ENCODE measurements around the gene FAM184A.

Gene FAM184A

GRCh38 chr6:118982575-118982911, 95.9 kb downstream of the FAM184A start:
- DNase-seq (ENCODE audit: low read depth), result no peak
- H3K4me3 ChIP-seq (ENCODE audit: low read depth, low read length), result no peak overlapping the region

GRCh38 chr6:118981884-118982574, 96.4 kb downstream of the FAM184A start:
- DNase-seq (ENCODE audit: low read depth), result no peak
- no peak overlapping the region for H3K4me3 ChIP-seq (ENCODE audit: low read depth, low read length)

GRCh38 chr6:118980063-118980462, 98.4 kb downstream of the FAM184A start:
- H3K4me3 ChIP-seq (ENCODE audit: low read depth, low read length), result no peak overlapping the region
- peak; percentile 45 for DNase-seq (ENCODE audit: low read depth)

GRCh38 chr6:118974790-118975189, 103.7 kb downstream of the FAM184A start:
- DNase-seq (ENCODE audit: low read depth), result no peak
- no peak overlapping the region for H3K4me3 ChIP-seq (ENCODE audit: low read depth, low read length)

- H3K4me3 ChIP-seq (ENCODE audit: low read depth, low read length), result no peak overlapping the region
- DNase-seq (ENCODE audit: low read depth), result no peak
Observed at GRCh38 chr6:118971682-118972081, 106.8 kb downstream of the FAM184A start.

- no peak for DNase-seq (ENCODE audit: low read depth)
- no peak overlapping the region for H3K4me3 ChIP-seq (ENCODE audit: low read depth, low read length)
Observed at GRCh38 chr6:118970866-118971265, 107.6 kb downstream of the FAM184A start.

- no peak for DNase-seq (ENCODE audit: low read depth)
- no peak overlapping the region for H3K4me3 ChIP-seq (ENCODE audit: low read depth, low read length)
Observed at GRCh38 chr6:118968416-118968815, 110.0 kb downstream of the FAM184A start.

GRCh38 chr6:118967239-118967638, 111.2 kb downstream of the FAM184A start:
- no peak overlapping the region for H3K4me3 ChIP-seq (ENCODE audit: low read depth, low read length)
- DNase-seq (ENCODE audit: low read depth), result no peak

- no peak for DNase-seq (ENCODE audit: low read depth)
- H3K4me3 ChIP-seq (ENCODE audit: low read depth, low read length), result no peak overlapping the region
Observed at GRCh38 chr6:118965843-118966370, 112.6 kb downstream of the FAM184A start.

- no peak for DNase-seq (ENCODE audit: low read depth)
Observed at GRCh38 chr6:118965371-118965770, 113.1 kb downstream of the FAM184A start.

GRCh38 chr6:118963003-118963402, 115.5 kb downstream of the FAM184A start:
- no peak overlapping the region for H3K4me3 ChIP-seq (ENCODE audit: low read depth, low read length)
- no peak for DNase-seq (ENCODE audit: low read depth)

More at GRCh38 chr6:118965371-118965770, 113.1 kb downstream of the FAM184A start:
- no peak overlapping the region for H3K4me3 ChIP-seq (ENCODE audit: low read depth, low read length)

- DNase-seq (ENCODE audit: low read depth), result no peak
- H3K4me3 ChIP-seq (ENCODE audit: low read depth, low read length), result no peak overlapping the region
Observed at GRCh38 chr6:118959903-118960302, 118.6 kb downstream of the FAM184A start.

- H3K4me3 ChIP-seq (ENCODE audit: low read depth, low read length), result no peak overlapping the region
- no peak for DNase-seq (ENCODE audit: low read depth)
Observed at GRCh38 chr6:118953391-118953790, 125.1 kb downstream of the FAM184A start.

- no peak for DNase-seq (ENCODE audit: low read depth)
- H3K4me3 ChIP-seq (ENCODE audit: low read depth, low read length), result no peak overlapping the region
Observed at GRCh38 chr6:118952683-118953082, 125.8 kb downstream of the FAM184A start.

- DNase-seq (ENCODE audit: low read depth), result no peak
- no peak overlapping the region for H3K4me3 ChIP-seq (ENCODE audit: low read depth, low read length)
Observed at GRCh38 chr6:118945217-118945616, 133.2 kb downstream of the FAM184A start.

- no peak overlapping the region for H3K4me3 ChIP-seq (ENCODE audit: low read depth, low read length)
- DNase-seq (ENCODE audit: low read depth), result no peak
Observed at GRCh38 chr6:118940770-118941169, 137.7 kb downstream of the FAM184A start.

GRCh38 chr6:118939683-118940082, 138.8 kb downstream of the FAM184A start:
- no peak overlapping the region for H3K4me3 ChIP-seq (ENCODE audit: low read depth, low read length)
- DNase-seq (ENCODE audit: low read depth), result no peak

- DNase-seq (ENCODE audit: low read depth), result no peak
- H3K4me3 ChIP-seq (ENCODE audit: low read depth, low read length), result no peak overlapping the region
Observed at GRCh38 chr6:118935978-118936703, 142.3 kb downstream of the FAM184A start.

- no peak for DNase-seq (ENCODE audit: low read depth)
- peak overlapping the region; percentile 89 for H3K4me3 ChIP-seq (ENCODE audit: low read depth, low read length)
Observed at GRCh38 chr6:118935331-118935668, 143.2 kb downstream of the FAM184A start.

- DNase-seq (ENCODE audit: low read depth), result peak; percentile 61
- peak within 1 kb of the TSS; percentile 89 for H3K4me3 ChIP-seq (ENCODE audit: low read depth, low read length)
Observed at GRCh38 chr6:118934461-118935330, 143.8 kb downstream of the FAM184A start, which contains the start of gene MCM9. TSS of gene MCM9 (minus strand) at chr6:118935159. CDS start at chr6:118931723, 3,436 bp downstream.
